GM18505 (cell line): Measurements from ENCODE around the gene MAP1LC3B.
"Not testable (repeated sequence)": the region's sequence is repeated elsewhere in the genome, so short reads cannot be mapped to it uniquely, and the experiment has no call there.

Experiments used
- ATAC-seq: cut with Tn5 transposase; IDR thresholded peaks from one replicate; pipeline ENCODE4 v1.9.1; 2021; ENCODE audit not compliant: unreplicated experiment
- POLR2A ChIP-seq: IDR thresholded peaks from 4 replicates; pipeline ENCODE4 v1.6.1; 2011; ENCODE audit warnings: borderline replicate concordance; ENCODE audit not compliant: insufficient read depth, insufficient read length; ENCODE audit errors: extremely low read depth

The MAP1LC3B gene

DNA sequence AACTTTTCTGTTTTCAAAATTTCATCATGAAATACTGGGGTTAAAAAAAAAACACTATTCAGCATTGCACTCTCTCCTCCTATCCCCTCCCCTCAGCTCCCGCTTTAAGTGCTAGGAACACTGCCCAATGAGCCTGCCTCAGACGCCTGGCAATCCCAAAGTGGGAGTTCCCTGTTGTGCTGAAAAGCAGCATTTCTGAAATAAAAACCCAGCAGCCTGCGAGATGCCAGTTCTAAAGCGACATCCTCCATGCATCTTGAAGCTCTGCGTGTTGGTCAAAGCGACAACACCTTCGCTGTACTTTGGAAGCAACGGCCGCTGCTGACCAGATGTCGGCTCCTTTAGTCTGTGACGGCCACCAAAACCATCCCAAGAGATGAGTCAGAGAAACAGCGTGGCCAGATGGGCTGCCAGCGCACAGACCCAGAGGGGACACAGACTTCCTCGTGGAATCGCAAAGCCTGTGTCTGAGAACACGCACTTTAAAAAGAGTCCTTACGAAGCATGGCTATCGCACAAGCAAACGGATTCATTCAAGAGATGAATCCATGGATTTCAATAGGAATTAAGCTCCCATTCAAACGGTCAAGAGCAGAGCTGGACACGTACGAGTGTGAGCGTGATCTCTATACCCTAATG is 41.3 kb upstream of the MAP1LC3B start:
- no peak for ATAC-seq
- no peak for TF ChIP-seq POLR2A

- TF ChIP-seq POLR2A = no peak
- ATAC-seq = no peak
These were observed 40.8 kb upstream of the MAP1LC3B start for GRCh38 chr16:87351320-87351698.

DNA sequence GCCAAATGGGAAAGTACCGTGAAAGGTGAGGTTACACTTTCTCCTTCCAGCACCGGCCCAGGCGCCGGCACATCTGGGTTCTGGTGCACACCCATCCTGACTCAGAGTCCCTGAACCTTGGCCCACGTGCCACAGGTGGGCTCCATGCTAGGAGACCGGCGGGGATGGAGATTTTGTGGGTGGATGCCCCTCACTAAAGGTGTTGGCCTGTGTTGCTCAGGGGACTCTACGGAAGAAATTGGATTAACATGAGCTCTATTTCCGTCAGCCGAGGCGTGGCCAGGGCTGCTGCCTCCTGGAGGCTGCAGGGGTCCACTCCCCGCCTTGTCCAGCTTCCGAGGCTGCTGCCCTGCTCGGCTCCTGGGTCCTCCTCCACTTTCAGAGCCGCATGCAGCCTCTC is 39.3 kb upstream of the MAP1LC3B start:
- no peak for ATAC-seq
- TF ChIP-seq POLR2A = no peak

DNA sequence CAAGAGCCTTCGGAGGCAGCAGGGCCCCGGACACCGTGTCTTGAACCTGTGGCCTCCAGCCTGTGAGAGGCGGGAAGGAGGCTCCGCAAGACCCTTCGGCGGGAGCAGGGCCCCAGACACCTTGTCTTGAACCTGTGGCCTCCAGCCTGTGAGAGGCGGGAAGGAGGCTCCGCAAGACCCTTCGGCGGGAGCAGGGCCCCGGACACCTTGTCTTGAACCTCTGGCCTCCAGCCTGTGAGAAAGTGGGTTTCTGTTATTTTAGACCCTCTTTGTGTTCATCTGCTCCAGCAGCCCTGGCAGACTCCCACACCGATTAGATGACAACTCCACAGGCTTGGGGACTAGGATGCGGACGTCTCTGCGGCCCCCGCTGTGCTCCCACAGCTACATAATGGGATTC is 38.5 kb upstream of the MAP1LC3B start:
- ATAC-seq = no peak
- TF ChIP-seq POLR2A = no peak

DNA sequence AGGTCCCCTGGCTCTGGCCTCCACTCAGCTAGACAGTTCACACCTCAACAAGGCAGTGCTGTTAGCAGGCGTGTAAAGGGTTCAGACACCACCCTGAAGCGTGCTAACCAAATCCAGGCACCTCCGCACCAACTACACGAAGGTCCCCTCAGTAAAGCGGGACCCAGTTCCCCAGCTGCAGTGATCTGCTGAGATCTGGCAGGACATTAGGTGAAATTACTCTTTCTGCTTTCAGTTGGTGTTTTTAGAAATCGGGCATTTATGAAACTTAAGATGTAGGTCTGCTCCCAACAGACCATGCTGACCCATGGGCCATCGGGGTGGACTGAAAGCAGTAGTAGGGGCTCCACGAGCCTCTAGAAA is 35.7 kb upstream of the MAP1LC3B start:
- TF ChIP-seq POLR2A = no peak
- ATAC-seq = no peak

GRCh38 chr16:87358250-87358649 is 33.9 kb upstream of the MAP1LC3B start:
- no peak for TF ChIP-seq POLR2A
- no peak for ATAC-seq

GRCh38 chr16:87358696-87359095 is 33.4 kb upstream of the MAP1LC3B start:
- no peak for ATAC-seq
- no peak for TF ChIP-seq POLR2A

- no peak for TF ChIP-seq POLR2A
- ATAC-seq = no peak
These were observed 33.0 kb upstream of the MAP1LC3B start for GRCh38 chr16:87359121-87359520.

GRCh38 chr16:87360862-87361610 is 31.1 kb upstream of the MAP1LC3B start:
- no peak for ATAC-seq
- TF ChIP-seq POLR2A = no peak

- no peak for TF ChIP-seq POLR2A
- ATAC-seq = no peak
These were observed 30.1 kb upstream of the MAP1LC3B start for GRCh38 chr16:87361916-87362619.

DNA sequence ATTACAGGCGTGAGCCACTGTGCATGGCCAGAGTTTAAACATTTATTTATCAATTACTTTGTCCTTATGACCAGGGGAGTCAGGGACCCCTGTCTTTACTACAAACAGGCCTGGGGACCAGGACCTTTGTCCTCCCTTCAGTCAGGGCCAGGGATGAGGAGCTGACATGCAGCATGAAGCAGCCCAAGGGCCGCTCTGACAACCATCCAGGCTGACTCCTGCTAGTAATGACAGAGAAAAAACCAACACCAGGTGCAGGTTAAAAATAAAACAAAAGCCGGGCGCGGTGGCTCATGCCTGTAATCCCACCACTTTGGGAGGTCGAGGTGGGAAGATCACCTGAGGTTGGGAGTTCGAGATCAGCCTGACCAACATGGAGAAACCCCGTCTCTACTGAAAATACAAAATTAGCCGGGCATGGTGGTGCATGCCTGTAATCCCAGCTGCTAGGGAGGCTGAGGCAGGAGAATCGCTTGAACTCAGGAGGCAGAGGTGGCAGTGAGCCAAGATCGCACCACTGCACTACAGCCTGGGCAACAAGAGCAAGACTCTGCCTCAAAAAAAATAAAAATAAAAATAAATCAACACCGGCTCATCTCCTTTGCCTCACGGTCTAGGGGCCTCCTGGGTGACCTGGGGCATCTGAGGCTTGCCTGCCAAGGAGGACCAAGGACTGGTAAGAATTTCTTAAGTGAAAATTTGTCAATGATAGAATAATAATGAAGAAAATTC is 29.1 kb upstream of the MAP1LC3B start:
- not testable (repeated sequence) for ATAC-seq

GRCh38 chr16:87363771-87364455 is 28.2 kb upstream of the MAP1LC3B start:
- TF ChIP-seq POLR2A = no peak

More at GRCh38 chr16:87363771-87364455, 28.2 kb upstream of the MAP1LC3B start:
- ATAC-seq = no peak
